Calu3 (cell line): ENCODE data around the gene DPYSL3. TPM values are rescaled to one million over a fixed set of nuclear protein-coding genes. Genes with fewer than 3 reads are reported as not detected.

Experiments
- BruUV-seq: library from RNA; stranded (reverse); fragments of 400-500 nt; replicated peaks from 2 replicates; lab custom pipeline; 2021; lab: Mats Ljungman, UMichigan
- CTCF ChIA-PET: fragments of 300-600 bp; sonication (Branson Sonifier 250); formaldehyde crosslinking; loops from one replicate; lab custom pipeline; 2022; ENCODE audit warnings: antibody characterized with exemption; lab: Charles Lee
- DNase-seq: peaks from one replicate; pipeline ENCODE4 v3.0.0; 2022
- H3K27ac Mint-ChIP-seq: one replicate; pipeline ENCODE4 v1.8.0; 2022; ENCODE audit warnings: mixed read lengths; ENCODE audit not compliant: unreplicated experiment
- H3K27me3 Mint-ChIP-seq: one replicate; pipeline ENCODE4 v1.8.0; 2022; ENCODE audit warnings: mixed read lengths; ENCODE audit not compliant: unreplicated experiment
- H3K36me3 Mint-ChIP-seq: one replicate; pipeline ENCODE4 v1.8.0; 2022; ENCODE audit warnings: mild to moderate bottlenecking, moderate library complexity, mixed read lengths; ENCODE audit not compliant: insufficient read depth, unreplicated experiment
- H3K4me1 Mint-ChIP-seq: one replicate; pipeline ENCODE4 v1.8.0; 2022; ENCODE audit warnings: mild to moderate bottlenecking, low read depth, mixed read lengths; ENCODE audit not compliant: unreplicated experiment
- H3K4me3 Mint-ChIP-seq: one replicate; pipeline ENCODE4 v1.8.0; 2022; ENCODE audit warnings: mild to moderate bottlenecking, low read depth, moderate library complexity, mixed read lengths; ENCODE audit not compliant: unreplicated experiment
- H3K9me3 Mint-ChIP-seq: one replicate; pipeline ENCODE4 v1.8.0; 2022; ENCODE audit warnings: low read depth, mixed read lengths; ENCODE audit not compliant: unreplicated experiment
- intact Hi-C: fragments of 100-400 bp; cut with micrococcal nuclease; formaldehyde crosslinking; loops from one replicate; pipeline ENCODE4 v1.10.0; 2022; ENCODE audit not compliant: unreplicated experiment
- total RNA-seq: library from RNA; stranded (reverse); gene quantifications from 2 replicates; pipeline ENCODE4 v1.2.3, GENCODE V29; 2022
- TF ChIP-seq, protein P1 (sequence below): fragments of 200-600 bp; IDR thresholded peaks from one replicate; pipeline ENCODE4 v1.8.0; 2022; ENCODE audit warnings: antibody characterized with exemption; ENCODE audit not compliant: unreplicated experiment

Gene DPYSL3
- total RNA-seq, 1 experiment from 2014 or later: 26.6 TPM

GRCh38 chr5:147341345-147341744 lies 168.5 kb downstream of the DPYSL3 start:
- intact Hi-C loops: no loop called here
- H3K9me3 Mint-ChIP-seq: peaks cover 8% of the 10 kb centered on the region
- H3K4me1 Mint-ChIP-seq: peaks cover 18% of the 10 kb centered on the region
- TF ChIP-seq, protein P1, sequence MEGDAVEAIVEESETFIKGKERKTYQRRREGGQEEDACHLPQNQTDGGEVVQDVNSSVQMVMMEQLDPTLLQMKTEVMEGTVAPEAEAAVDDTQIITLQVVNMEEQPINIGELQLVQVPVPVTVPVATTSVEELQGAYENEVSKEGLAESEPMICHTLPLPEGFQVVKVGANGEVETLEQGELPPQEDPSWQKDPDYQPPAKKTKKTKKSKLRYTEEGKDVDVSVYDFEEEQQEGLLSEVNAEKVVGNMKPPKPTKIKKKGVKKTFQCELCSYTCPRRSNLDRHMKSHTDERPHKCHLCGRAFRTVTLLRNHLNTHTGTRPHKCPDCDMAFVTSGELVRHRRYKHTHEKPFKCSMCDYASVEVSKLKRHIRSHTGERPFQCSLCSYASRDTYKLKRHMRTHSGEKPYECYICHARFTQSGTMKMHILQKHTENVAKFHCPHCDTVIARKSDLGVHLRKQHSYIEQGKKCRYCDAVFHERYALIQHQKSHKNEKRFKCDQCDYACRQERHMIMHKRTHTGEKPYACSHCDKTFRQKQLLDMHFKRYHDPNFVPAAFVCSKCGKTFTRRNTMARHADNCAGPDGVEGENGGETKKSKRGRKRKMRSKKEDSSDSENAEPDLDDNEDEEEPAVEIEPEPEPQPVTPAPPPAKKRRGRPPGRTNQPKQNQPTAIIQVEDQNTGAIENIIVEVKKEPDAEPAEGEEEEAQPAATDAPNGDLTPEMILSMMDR: no peak
- DNase-seq: no peak
- H3K36me3 Mint-ChIP-seq: peaks cover 5% of the 10 kb centered on the region
- H3K27me3 Mint-ChIP-seq: no peaks in the 10 kb centered on the region
- H3K27ac Mint-ChIP-seq: no peak overlapping the region
- BruUV-seq: no TSS peak
- no peak overlapping the region for H3K4me3 Mint-ChIP-seq
- CTCF ChIA-PET: interaction anchor here (0.5 kb wide), 1 partner anchor 9 kb away, joined by 6 read pairs; no protein-coding TSS in a partner anchor

DNA sequence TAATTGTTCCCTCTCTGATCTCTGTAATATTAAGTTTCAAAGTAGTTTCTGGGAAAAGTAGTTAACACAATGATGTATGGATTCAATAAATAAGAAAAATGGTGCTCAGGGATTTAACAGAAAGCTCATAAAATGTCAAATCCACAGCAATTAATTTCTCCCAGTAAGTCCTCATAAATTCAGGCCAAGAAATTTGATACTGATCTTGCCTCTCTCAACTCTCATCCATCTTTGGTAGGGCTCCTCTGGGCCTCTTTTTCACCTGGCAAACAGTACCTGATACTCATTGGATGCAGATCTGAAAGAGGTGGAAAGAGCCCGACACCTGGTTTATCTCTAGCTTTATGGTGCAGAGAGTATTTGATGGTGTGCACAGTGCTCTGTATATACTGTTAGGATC lies 168.9 kb downstream of the DPYSL3 start:
- no peak for DNase-seq
- Mint-ChIP-seq H3K4me3 (no peak overlapping the region), H3K27ac (no peak overlapping the region), H3K27me3 (no peaks in the 10 kb centered on the region), H3K9me3 (peaks cover 8% of the 10 kb centered on the region), H3K36me3 (peaks cover 5% of the 10 kb centered on the region), H3K4me1 (peaks cover 18% of the 10 kb centered on the region)
- intact Hi-C loops: no loop called here
- CTCF ChIA-PET: no interaction called here
- BruUV-seq: no TSS peak
- TF ChIP-seq, protein P1: no peak
